Suprapubic skin (tissue), 3 donors: Measurements from ENCODE around the gene NEUROG3.

Experiments used
- CTCF ChIP-seq, 2 donors: fragments of 200-600 bp in 1 of 2; fragments of 450-650 bp in 1 of 2; sonication (generic) in 1 of 2; IDR thresholded peaks; one replicate each; pipeline ENCODE4 v1.5.1; 2016 to 2019; ENCODE audit warnings: antibody characterized with exemption in 2 of 2, mild to moderate bottlenecking in 1 of 2, moderate library complexity in 1 of 2
- POLR2A ChIP-seq, 2 donors: fragments of 450-650 bp; IDR thresholded peaks; one replicate each; pipeline ENCODE4 v1.6.1; 2017; ENCODE audit warnings: antibody characterized with exemption in 2 of 2, mild to moderate bottlenecking in 2 of 2, moderate library complexity in 2 of 2

GRCh38 chr10:69616358-69616757 is 43.1 kb upstream of the NEUROG3 start:
- TF ChIP-seq CTCF (IDR thresholded peaks at IDR 0.05) (no peak), POLR2A (IDR thresholded peaks at IDR 0.05) (no peak)
